CD4-positive, alpha-beta T cell treated with Interleukin-15 for 4 hours (primary cell): ENCODE measurements around the gene COLQ.
A peak's percentile ranks its signal among the peaks of the same experiment; 100 is the strongest.

Experiments
- DNase-seq: peaks from one replicate; pipeline ENCODE4 v3.0.0-alpha.2; 2020; ENCODE audit warnings: low spot score

COLQ gene

DNA sequence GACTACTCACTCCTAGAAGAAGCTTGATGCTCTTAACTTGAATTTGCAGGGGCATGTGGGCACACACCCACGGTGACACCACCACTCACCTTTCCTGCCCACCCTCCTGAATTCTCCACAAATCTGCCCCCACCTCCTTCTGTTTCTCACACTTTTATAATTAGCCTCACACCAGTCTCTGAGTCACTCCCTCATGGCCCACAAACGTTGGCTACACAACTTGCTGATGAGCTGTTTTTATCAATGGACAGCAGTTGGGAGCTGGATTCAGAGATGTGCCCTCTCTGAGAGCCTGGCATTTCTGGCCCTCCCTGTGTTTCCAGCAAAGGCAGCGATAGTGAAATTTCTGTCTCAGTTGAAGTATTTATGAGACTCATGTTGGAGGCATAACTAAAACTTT is 1.3 kb downstream of the COLQ start:
- DNase-seq: peak; percentile 55

GRCh38 chr3:15519096-15519495 is 2.4 kb downstream of the COLQ start:
- no peak for DNase-seq

- DNase-seq: no peak
Observed at GRCh38 chr3:15514663-15515340, 6.7 kb downstream of the COLQ start.

- DNase-seq: no peak
Observed at GRCh38 chr3:15513810-15514662, 7.5 kb downstream of the COLQ start.

GRCh38 chr3:15513116-15513515 is 8.4 kb downstream of the COLQ start:
- DNase-seq: no peak

DNA sequence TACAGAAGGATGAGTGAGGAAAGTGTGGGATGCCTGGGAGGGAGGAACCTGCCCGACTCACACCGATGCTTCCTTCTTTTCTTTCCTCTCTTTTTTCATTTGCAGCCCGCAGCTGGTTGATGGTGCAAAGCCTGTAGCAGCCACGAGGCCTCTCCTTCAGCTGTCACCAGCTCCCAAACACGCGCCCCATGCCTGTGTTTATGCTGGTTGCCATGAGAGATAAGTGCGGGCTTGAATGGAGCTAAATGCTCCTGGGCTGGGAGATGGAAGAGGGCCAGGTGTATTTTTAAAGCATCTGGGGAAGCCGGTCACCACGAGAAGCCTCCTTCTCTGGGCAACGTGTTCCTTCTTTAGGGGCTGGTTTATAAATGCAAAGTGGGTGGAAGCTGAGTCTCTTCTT is 9.3 kb downstream of the COLQ start:
- no peak for DNase-seq

DNA sequence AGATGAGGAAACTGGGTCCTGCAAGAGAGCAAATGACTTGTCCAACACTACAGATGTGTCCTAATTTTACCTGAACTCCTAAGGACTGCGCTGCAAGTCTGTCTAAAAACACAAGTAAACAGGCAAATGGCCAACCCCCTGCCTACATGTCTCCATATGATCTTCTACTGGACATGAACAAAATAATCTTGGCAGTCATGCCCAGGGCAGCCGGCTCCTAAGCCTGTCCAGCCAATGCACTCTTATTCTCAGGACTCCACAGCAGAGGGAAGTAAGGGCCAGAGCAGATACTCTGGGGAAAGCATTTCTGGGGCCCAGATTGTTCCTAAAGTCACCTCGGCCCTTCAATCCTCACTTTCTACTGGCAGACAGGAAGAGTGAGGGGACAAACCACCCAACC is 10.3 kb downstream of the COLQ start:
- DNase-seq: no peak

DNA sequence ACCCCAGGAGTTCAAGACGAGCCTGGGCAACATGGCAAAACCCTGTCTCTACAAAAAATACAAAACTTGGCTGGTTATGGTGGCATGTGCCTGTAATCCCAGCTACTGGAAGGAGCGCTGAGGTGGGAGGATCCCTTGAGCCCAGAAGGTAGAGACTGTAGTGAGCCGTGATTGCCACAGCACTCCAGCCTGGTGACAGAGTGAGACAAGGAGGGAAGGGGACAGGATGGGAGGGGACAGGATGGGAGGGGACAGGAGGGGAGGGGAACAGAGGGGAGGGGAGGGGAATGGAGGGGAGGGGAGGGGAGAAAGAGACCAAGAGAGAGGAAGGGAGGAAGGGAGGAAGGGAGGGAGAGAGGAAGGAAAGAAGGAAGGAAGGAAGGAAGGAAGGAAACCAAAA is 11.0 kb downstream of the COLQ start:
- DNase-seq: no peak

DNA sequence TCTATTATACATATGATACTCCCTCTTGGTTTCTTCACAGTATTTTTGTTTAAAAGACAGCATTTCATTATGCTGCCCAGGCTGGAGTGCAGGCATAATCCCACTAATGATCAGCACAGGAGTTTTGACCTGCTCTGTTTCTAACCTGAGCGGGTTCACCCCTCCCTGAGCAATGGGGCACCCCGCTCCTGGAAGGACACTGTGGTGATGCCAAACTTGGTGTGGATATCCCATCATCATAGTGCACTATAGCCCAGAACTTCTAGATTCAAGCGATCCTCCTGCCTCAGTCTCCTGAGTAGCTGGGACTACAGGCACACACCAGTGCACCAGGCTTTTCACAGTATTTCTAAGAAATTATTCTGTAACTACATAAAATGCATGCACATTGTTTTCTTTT is 14.9 kb downstream of the COLQ start:
- no peak for DNase-seq

GRCh38 chr3:15505479-15506165 is 15.9 kb downstream of the COLQ start:
- DNase-seq: no peak

DNA sequence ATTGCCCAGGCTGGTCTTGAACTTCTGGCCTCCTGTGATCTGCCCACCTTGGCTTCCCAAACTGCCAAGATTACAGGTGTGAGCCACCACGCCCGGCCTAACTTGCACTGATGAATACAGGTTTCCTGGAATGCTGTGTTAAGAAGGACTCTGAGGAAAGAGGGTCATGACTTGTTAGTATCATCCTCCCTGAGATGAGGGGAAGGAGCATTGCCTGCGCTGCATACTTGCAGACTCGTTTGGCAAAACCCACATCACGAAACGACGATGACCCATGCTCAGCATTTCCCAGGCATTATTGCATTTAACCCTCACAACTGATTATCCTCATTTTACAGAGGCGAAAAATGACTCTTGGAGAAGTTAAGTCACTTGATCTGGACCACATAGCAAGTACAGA is 18.9 kb downstream of the COLQ start:
- DNase-seq: no peak

- DNase-seq: no peak
Observed at GRCh38 chr3:15501126-15501525, 20.4 kb downstream of the COLQ start.

DNA sequence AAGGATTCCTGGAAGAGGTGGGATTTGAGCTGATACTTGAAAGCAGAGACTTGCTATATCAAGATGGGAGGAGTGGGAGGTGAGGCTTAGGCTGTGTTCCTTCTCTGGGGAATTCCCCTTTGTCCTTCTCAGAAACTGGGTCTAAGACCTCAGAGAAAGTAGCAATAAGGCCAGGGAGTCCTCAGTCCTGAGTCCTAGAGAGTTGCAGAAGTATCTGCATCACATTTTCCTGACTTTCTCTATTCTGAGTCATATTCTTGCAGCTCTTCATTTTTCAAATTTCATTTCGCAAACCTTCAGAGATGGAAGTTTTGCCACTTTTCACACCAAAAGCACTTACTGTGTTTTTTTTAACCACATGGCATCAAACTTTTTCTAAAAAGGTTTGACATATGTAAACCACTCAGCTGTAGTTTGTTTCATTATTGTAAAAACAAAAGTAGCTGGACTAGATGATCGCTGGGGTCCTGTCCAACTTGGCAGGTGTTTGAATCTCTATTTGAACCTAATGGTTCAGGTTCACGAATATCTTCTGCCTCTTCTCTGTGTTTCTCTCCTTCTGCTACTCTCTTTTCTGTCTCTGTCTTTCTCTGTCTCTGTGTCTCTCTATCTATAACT is 21.3 kb downstream of the COLQ start:
- DNase-seq: peak; percentile 4

DNA sequence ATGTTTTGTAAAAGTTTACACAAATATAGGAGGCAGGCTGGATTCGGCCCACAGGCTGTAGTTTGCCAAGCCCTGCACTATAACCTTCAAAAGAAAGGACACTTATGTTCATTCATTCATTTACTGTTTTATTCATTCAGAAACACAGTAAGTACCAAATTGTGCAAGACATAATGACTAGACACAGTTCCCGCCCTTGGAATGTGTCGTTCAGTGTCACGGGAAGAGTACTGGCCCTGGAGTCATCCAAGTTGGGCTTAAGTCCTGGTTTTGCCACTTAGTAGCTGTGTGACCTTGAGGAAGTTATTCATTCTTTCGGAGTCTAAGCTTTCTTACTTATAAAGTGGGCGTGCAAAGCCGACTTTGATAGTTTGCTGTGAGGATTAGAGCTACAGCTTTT is 22.0 kb downstream of the COLQ start:
- DNase-seq: no peak

- no peak for DNase-seq
Observed at GRCh38 chr3:15498431-15499214, 22.9 kb downstream of the COLQ start.

DNA sequence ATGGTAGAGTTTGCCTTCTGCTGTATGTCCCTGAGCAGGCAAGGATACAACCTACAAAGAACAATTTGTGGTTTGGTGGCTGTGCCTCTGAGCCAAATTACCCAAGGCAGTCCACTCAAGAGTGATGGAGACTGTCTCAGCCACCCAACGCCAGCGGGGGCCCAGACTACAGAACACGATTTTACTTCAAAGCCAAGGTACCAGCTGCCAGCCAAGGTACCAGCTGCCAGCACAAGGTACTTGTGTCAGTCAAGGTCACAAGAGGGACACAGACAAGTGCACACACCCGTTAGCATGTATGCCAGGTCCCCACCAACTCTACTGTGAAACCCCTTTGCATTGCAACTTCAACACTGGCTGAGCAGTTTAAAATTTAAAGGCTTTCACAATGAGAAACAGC is 23.5 kb downstream of the COLQ start:
- no peak for DNase-seq

GRCh38 chr3:15496341-15496664 is 25.2 kb downstream of the COLQ start:
- DNase-seq: no peak

GRCh38 chr3:15495461-15496340 is 25.8 kb downstream of the COLQ start:
- no peak for DNase-seq

- no peak for DNase-seq
Observed at GRCh38 chr3:15493436-15493835, 28.1 kb downstream of the COLQ start.

DNA sequence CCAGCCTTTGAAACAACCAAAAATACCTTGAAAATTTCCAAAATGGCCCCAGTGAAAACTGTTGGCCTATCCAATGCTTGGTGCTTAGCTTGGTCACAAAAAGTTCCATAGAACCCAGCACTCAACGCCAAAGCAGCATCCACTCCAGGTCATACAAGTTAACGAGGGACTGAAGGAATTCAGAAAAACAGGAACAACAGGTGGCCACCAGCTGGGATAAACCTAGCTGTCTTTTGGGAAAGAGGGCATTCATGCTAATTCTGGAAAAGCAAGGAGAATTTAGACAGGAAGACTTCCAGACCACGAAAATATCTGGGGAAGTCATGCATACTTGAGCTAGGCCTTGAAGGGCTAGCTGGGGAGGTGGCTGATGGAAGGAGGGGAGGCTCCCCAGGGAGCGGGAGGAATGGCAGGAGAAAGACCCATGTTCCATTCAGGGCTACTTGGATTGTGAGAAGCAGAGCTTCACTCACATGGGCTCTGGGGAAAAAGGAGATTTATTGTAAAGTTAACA is 28.6 kb downstream of the COLQ start:
- DNase-seq: no peak

- no peak for DNase-seq
Observed at GRCh38 chr3:15491143-15491542, 30.4 kb downstream of the COLQ start.
